PC-9 (cell line): ENCODE data around the gene EEIG2. TPM values are rescaled to one million over a fixed set of nuclear protein-coding genes. Genes with fewer than 3 reads are reported as not detected.
A peak's percentile ranks its signal among the peaks of the same experiment; 100 is the strongest.

Experiments
- BruUV-seq: library from RNA; stranded (reverse); fragments of 400-500 nt; replicated peaks from 2 replicates; lab custom pipeline; 2021; lab: Mats Ljungman, UMichigan
- CTCF ChIA-PET: fragments of 300-600 bp; sonication (Branson Sonifier 250); formaldehyde crosslinking; loops from one replicate; lab custom pipeline; 2022; ENCODE audit warnings: antibody characterized with exemption; lab: Charles Lee
- POLR2A ChIA-PET: fragments of 300-600 bp; sonication (Branson Sonifier 250); formaldehyde crosslinking; loops from one replicate; lab custom pipeline; 2022; ENCODE audit warnings: antibody characterized with exemption; ENCODE audit not compliant: unreplicated experiment; lab: Charles Lee
- DNase-seq, 2 experiments: peaks; one replicate each; pipeline versions ENCODE4 v3.0.0 to v3.0.0-alpha.2; 2015 to 2022; ENCODE audit warnings: mixed read lengths in 1 of 2
- H2AFZ ChIP-seq: fragments of 200-600 bp; sonication (generic); 2 replicates; pipeline ENCODE4 v1.8.1; 2017; ENCODE audit warnings: antibody characterized with exemption
- H3F3A ChIP-seq: fragments of 200-600 bp; sonication (generic); 2 replicates; pipeline ENCODE4 v1.8.1; 2017; ENCODE audit warnings: antibody characterized with exemption, mild to moderate bottlenecking, low read depth; ENCODE audit not compliant: insufficient read depth
- H3K27ac ChIP-seq: fragments of 200-600 bp; sonication (generic); 2 replicates; pipeline ENCODE4 v1.6.1; 2016; ENCODE audit warnings: mixed run types
- H3K27me3 ChIP-seq: fragments of 200-600 bp; sonication (generic); 2 replicates; pipeline ENCODE4 v1.6.1; 2016; ENCODE audit warnings: low read depth, mixed run types; ENCODE audit not compliant: insufficient read depth
- H3K36me3 ChIP-seq: fragments of 200-600 bp; sonication (generic); 2 replicates; pipeline ENCODE4 v1.6.1; 2016; ENCODE audit warnings: low read depth, mixed run types
- H3K4me1 ChIP-seq: fragments of 200-600 bp; sonication (generic); replicated peaks from 2 replicates; pipeline ENCODE4 v1.6.1; 2016; ENCODE audit warnings: mixed run types; ENCODE audit not compliant: insufficient read depth
- H3K4me2 ChIP-seq: fragments of 200-600 bp; sonication (generic); 2 replicates; pipeline ENCODE4 v1.6.1; 2017; ENCODE audit warnings: mixed run types
- H3K4me3 ChIP-seq: fragments of 200-600 bp; sonication (generic); 2 replicates; pipeline ENCODE4 v1.6.1; 2016; ENCODE audit warnings: mixed run types
- H3K79me2 ChIP-seq: fragments of 200-600 bp; sonication (generic); 2 replicates; pipeline ENCODE4 v1.6.1; 2017; ENCODE audit warnings: low read depth, mixed run types
- H3K9me2 ChIP-seq: fragments of 200-600 bp; sonication (generic); 2 replicates; pipeline ENCODE4 v1.8.1; 2017; ENCODE audit warnings: mild to moderate bottlenecking; ENCODE audit not compliant: insufficient read depth
- H3K9me3 ChIP-seq: fragments of 200-600 bp; sonication (generic); 2 replicates; pipeline ENCODE4 v1.8.1; 2016; ENCODE audit warnings: low read depth; ENCODE audit not compliant: insufficient read depth
- H4K20me1 ChIP-seq: fragments of 200-600 bp; sonication (generic); 2 replicates; pipeline ENCODE4 v1.8.1; 2017; ENCODE audit not compliant: insufficient read depth
- EZH2 ChIP-seq: fragments of 200-600 bp; sonication (generic); IDR thresholded peaks from 2 replicates; pipeline ENCODE4 v1.8.0; 2017; ENCODE audit warnings: antibody characterized with exemption, low read depth
- intact Hi-C: fragments of 100-400 bp; cut with micrococcal nuclease; formaldehyde crosslinking; loops from one replicate; pipeline ENCODE4 v1.10.0; 2022; ENCODE audit not compliant: unreplicated experiment
- total RNA-seq: library from RNA; stranded (reverse); gene quantifications from 2 replicates; pipeline ENCODE4 v1.2.3, GENCODE V29; 2021
- TF ChIP-seq, protein P1 (sequence below): fragments of 200-600 bp; sonication (generic); conservative IDR thresholded peaks from 2 replicates; pipeline ENCODE4 v1.6.1; 2017; ENCODE audit warnings: mixed run types, antibody characterized with exemption, mild to moderate bottlenecking, moderate library complexity

Gene EEIG2
- total RNA-seq, 1 experiment from 2014 or later, result 31.9 TPM

DNA sequence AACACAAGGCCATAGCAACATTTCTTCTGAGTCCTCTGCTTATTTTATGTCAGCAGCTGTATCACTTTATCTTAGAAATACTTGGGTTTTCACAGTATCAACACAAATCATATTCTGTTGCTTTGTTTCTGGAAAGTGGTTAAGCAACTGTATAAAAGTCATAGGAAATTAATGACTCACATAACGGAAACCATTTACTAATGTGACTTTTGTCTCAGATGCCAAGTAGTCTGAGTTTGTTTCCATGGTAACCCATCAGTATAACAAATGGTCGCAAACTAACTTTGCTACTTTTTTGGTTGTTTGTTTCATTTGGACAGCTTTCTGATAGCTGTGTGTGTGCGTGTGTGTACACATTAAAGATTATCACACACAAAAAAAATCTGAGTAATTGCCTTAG is 31.1 kb downstream of the EEIG2 start:
- Histone ChIP-seq H3K27me3 (no peaks in the 10 kb centered on the region), H3K9me2 (no peaks in the 10 kb centered on the region), H3K36me3 (no peaks in the 10 kb centered on the region), H3K4me3 (no peak overlapping the region), H3K79me2 (no peaks in the 10 kb centered on the region), H3K9me3 (no peaks in the 10 kb centered on the region; the same call in 1 of the 2 replicates), H3K4me2 (no peak overlapping the region), H4K20me1 (no peaks in the 10 kb centered on the region), H3K27ac (no peak overlapping the region), H3K4me1 (peaks cover 12% of the 10 kb centered on the region), H2AFZ (no peak overlapping the region), H3F3A (no peaks in the 10 kb centered on the region)
- peak in 1 of 2 experiments; percentile 76 for DNase-seq
- intact Hi-C loops, result no loop called here
- ChIA-PET POLR2A (no interaction called here), CTCF (no interaction called here)
- TF ChIP-seq EZH2, result no peak
- TF ChIP-seq, protein P1, sequence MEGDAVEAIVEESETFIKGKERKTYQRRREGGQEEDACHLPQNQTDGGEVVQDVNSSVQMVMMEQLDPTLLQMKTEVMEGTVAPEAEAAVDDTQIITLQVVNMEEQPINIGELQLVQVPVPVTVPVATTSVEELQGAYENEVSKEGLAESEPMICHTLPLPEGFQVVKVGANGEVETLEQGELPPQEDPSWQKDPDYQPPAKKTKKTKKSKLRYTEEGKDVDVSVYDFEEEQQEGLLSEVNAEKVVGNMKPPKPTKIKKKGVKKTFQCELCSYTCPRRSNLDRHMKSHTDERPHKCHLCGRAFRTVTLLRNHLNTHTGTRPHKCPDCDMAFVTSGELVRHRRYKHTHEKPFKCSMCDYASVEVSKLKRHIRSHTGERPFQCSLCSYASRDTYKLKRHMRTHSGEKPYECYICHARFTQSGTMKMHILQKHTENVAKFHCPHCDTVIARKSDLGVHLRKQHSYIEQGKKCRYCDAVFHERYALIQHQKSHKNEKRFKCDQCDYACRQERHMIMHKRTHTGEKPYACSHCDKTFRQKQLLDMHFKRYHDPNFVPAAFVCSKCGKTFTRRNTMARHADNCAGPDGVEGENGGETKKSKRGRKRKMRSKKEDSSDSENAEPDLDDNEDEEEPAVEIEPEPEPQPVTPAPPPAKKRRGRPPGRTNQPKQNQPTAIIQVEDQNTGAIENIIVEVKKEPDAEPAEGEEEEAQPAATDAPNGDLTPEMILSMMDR, result no peak
- no TSS peak for BruUV-seq

DNA sequence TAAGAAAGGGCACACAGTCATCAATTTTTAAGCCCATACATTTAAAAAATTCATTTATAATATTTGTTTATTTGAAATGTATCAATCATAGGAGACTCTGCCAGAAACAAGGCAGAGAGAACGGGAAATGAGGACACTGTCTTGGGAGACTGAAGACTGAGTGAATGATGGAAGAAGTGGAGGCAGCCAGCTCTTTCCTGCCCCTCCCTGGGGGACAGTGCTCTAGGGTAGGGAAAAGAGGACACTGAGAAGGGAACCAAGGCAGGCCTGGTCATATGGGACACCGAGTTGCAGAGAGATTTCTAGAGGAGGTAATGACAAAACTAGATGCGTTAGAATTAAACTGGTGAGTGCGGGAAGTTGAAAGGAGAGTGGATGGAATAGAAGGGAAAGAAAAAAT is 31.6 kb downstream of the EEIG2 start:
- POLR2A ChIA-PET, result no interaction called here
- no peaks in the 10 kb centered on the region for H3K36me3 ChIP-seq
- H3F3A ChIP-seq, result no peaks in the 10 kb centered on the region
- peaks cover 12% of the 10 kb centered on the region for H3K4me1 ChIP-seq
- H3K4me3 ChIP-seq, result no peak overlapping the region
- no peak for DNase-seq
- H3K27ac ChIP-seq, result no peak overlapping the region
- H3K9me2 ChIP-seq, result no peaks in the 10 kb centered on the region
- TF ChIP-seq, protein P1, result no peak
- no peak for TF ChIP-seq EZH2
- no peak overlapping the region for H2AFZ ChIP-seq
- no peaks in the 10 kb centered on the region; the same call in 1 of the 2 replicates for H3K9me3 ChIP-seq
- no peaks in the 10 kb centered on the region for H3K27me3 ChIP-seq
- no peaks in the 10 kb centered on the region for H4K20me1 ChIP-seq
- CTCF ChIA-PET, result no interaction called here
- H3K4me2 ChIP-seq, result no peak overlapping the region
- BruUV-seq, result no TSS peak
- intact Hi-C loops, result no loop called here
- H3K79me2 ChIP-seq, result no peaks in the 10 kb centered on the region

DNA sequence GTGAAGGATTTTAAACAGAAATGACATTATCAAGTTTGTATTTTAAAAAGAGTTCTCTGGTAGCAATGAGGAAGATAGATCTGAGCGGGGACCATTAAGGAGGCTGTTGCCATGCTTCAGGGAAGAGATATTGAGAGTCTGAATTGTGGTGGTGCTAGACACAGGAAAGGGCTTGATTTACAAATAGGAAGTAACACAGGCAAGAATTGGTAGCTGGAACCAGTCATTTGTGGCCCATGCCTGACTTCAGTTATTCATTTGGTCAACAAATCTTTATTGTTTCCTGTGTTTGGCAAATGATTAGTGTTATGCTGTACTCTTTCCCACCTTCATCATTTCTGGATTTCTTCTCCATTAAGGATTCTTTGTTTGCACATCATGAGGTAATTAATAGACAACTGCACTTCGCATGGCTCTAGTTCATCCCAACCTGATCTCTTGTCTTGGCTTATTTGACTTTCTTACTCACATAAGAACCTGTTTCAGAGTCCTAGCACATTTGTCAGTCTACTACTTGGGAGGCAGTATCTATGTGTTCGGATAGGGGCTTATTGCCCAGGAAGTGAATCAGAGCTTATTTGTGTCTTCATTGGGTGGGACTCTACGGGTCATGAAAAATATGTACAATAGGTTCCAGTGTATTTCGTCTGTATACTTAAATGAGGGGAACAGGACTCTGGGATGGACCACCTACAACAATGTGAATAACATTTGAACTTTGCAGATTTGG is 32.3 kb downstream of the EEIG2 start:
- POLR2A ChIA-PET, result no interaction called here
- Histone ChIP-seq H3K9me2 (no peaks in the 10 kb centered on the region), H3K9me3 (no peaks in the 10 kb centered on the region), H3F3A (no peaks in the 10 kb centered on the region), H3K4me1 (peaks cover 12% of the 10 kb centered on the region), H3K27ac (no peak overlapping the region), H3K4me3 (no peak overlapping the region), H2AFZ (no peak overlapping the region), H3K36me3 (no peaks in the 10 kb centered on the region), H3K79me2 (no peaks in the 10 kb centered on the region), H3K27me3 (no peaks in the 10 kb centered on the region), H3K4me2 (no peak overlapping the region), H4K20me1 (no peaks in the 10 kb centered on the region)
- intact Hi-C loops, result no loop called here
- TF ChIP-seq, protein P1, result no peak
- TF ChIP-seq EZH2, result no peak
- CTCF ChIA-PET, result no interaction called here
- no peak for DNase-seq
- BruUV-seq, result no TSS peak
